Pulmonary artery endothelial cell (primary cell): ENCODE results near the gene SPECC1. TPM values are rescaled to one million over a fixed set of nuclear protein-coding genes. Genes with fewer than 3 reads are reported as not detected.
"Not testable (repeated sequence)": the region's sequence is repeated elsewhere in the genome, so short reads cannot be mapped to it uniquely, and the experiment has no call there.

Experiments
- DNase-seq: peaks from one replicate; pipeline ENCODE4 v3.0.0-alpha.2; 2011; ENCODE audit warnings: low read depth, low spot score
- total RNA-seq: library from RNA; depleted of rRNA; stranded (reverse); fragments of >200 nt; gene quantifications from 2 replicates; pipeline ENCODE4 v1.2.3, GENCODE V29; 2014

The SPECC1 gene
- total RNA-seq, 1 donor from 2014 or later = 1.1 TPM

DNA sequence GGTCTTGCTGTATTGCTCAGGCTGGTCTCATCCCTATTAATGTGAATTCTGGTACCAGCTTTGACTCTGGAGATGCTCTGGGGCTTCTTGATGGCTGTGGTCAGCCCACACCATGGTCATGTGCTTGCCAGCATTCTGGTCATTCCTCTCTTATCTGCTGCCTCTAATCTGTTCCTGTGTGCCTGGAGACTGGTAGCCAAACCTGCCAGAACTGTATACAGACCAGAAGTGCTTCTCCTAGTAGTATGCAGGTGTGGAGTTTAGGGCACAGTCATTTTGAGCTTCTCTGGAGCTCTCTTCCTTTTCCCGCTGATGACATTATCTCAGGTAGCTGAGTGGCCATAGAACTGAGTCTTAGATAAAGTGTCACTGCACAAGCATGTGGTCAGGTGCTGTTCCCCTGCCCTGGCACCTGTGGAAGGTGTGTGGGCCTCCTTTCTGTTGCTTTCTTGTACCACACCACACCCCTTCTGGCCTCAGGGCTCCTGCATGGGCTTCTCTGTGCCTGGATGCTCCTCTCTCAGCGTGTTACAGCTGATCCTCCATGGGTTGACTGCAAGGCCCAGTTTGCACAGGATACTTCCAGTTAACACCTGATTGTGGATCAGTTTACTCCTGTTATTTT lies 162.7 kb downstream of the SPECC1 start:
- DNase-seq = no peak

DNA sequence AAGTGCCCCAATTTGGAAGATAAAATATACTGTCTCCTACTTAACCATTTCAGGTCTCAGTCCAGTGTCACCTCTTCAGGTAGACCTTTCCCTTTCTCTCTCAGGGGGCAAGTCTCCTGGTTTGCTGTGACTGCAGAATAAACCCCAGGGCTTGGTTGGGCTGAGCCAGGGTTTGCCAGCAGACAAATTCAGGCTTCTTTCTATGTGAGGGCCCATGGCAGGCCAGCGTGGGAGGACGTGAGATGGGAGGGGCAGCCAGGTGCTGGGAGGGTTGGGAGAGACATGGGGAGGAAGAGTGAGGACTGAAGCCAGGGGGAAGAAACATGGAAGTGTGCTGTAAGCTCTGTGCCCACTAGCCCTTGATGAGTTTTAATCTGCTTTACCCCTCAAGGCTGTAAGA lies 163.2 kb downstream of the SPECC1 start:
- no peak for DNase-seq

DNA sequence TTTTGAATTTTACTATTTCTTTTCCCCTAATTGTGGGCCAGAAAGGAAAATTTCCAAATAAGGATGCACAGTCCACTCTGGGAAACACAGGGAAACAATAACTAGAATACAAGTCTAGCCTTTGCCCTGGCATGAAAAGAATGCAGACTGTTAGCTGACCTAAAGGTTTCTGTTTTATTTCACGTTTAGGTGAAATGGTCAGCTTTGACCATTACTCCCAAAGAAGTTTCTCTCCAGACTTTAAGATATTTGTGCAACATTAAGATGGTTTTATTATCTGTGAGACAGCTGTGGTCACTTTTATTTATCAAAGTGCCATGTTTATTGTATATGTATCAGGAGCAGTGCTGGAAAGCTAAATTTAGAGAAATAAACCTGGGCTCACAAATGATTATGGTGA lies 163.9 kb downstream of the SPECC1 start:
- DNase-seq = no peak

GRCh38 chr17:20174588-20175265 lies 165.6 kb downstream of the SPECC1 start:
- DNase-seq = no peak

GRCh38 chr17:20179041-20179440 lies 169.9 kb downstream of the SPECC1 start:
- DNase-seq = no peak

DNA sequence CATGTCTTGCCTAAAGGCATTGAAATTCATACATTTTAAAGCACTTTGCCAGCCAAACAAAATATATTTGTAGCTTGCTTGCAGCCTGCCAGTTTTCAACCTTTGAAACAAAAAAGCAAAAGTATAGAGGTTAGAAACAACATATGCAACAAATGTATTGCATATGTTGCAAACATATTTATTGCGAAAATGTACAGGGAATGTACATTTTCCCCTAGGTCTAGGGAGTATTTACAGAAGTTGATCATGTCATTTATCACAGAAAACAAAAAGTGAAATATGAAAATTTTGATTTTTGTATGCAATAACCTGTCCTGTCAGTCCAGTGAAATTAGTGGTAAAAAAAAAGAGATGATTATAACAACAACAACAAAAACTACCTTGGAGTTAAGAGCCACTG lies 171.5 kb downstream of the SPECC1 start:
- no peak for DNase-seq

DNA sequence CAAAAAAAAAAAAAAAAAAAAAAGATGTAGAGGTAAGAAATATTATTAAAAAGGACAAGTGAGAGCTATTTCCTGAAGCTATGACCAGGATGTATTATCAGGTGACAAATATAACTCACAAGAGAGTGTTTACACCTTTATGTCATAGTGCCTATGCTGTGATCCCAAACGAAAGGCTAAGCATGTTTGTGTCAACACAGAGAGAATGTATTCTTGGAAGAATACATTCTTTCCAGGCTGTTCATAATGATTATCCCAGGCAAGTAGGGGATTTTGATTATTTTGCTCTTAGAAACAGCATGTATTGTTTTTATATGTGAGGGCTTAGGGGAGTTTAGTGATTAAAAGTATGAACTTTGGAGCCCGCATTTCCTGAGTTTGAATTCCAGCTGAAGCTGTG lies 175.0 kb downstream of the SPECC1 start:
- no peak for DNase-seq

DNA sequence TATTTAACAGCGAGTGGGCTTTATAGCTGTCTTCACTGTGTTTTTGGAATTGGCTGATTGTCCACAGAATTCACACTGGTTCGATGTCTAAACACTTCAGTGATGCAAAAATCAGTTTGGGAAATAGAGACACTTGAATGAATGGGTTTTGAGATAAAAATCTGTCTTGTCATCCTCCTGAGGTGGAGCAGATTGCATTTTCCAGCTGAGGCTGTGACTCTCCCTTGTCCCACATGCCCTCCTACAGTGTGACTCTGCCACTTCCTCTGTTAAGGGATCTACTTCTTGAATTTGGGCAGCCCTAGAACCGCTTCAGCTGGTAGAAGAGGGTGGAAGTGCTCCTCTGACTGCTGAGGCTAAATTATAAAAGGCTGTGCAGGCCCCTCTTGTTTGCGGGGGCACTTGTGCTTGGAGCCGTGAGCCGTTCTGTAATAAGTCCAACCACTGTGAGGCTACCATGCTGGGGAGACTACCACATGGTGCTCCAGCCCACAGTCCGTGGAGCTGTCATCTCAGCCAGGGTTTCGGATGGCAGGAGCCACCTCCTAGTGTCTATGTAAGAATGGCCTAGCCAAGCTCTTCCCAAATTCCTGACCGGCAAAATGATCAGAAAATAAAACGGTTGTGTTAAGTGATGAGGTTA lies 175.9 kb downstream of the SPECC1 start:
- no peak for DNase-seq

DNA sequence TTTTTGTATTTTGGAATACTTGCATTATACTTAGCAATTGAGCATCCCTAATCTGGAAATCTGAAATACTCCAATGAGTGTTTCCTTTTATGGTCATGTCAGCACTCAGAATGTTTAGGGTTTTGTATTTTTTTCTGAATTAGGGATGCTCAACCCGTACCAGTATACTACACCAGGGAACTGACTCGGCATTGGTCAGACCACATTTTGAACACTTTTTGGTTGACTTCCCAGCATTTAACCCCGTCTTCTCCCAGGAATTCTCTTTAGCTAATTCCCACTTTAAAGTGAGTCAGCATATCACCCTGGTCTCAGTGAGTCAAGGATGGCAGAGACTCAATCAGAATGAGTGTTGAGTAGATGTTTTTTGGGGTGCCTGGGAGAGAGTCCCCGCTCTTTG lies 177.9 kb downstream of the SPECC1 start:
- DNase-seq = no peak

DNA sequence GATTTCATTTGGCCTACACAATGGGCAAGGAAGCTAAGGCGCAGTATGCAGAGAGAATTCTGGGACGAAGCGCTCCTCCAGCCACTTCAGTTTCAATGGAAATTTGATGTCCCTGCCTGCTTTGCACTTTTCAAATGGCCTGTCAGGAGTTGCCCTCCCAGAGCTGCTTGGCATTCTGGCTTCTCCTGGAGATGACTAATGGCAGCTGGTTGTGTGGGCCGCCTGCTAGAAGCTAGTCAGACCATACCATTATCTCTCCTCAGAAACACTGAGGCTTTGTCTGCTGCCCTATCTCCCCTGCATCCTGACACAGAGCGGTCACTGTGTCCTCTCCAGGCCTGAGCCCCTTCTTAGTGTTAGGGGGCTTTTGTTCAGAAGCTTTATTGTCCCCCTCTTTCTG lies 180.1 kb downstream of the SPECC1 start:
- no peak for DNase-seq

- no peak for DNase-seq
Measured at GRCh38 chr17:20189979-20190378, 180.8 kb downstream of the SPECC1 start.

GRCh38 chr17:20190605-20191004 lies 181.4 kb downstream of the SPECC1 start:
- no peak for DNase-seq

- no peak for DNase-seq
Measured at GRCh38 chr17:20191056-20191455, 181.9 kb downstream of the SPECC1 start.

DNA sequence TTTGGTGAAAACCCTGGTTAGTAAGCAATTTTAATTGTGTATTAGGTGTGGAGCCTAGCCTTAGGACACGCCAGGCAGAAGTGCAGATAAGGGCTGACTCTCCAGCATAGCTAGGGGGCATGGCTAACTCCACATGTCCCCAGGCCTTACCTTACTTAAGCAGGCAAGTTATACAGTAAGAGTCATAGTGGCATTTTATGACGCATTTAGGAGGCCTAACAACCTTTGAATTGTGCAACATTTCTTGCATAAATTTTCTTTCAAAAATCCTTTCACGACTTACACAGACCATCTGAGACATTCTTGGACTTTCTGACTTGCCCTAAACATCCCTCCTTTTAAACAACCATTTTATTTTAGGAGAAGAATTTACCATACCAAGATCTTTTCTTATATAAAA lies 187.1 kb downstream of the SPECC1 start:
- DNase-seq = not testable (repeated sequence)

DNA sequence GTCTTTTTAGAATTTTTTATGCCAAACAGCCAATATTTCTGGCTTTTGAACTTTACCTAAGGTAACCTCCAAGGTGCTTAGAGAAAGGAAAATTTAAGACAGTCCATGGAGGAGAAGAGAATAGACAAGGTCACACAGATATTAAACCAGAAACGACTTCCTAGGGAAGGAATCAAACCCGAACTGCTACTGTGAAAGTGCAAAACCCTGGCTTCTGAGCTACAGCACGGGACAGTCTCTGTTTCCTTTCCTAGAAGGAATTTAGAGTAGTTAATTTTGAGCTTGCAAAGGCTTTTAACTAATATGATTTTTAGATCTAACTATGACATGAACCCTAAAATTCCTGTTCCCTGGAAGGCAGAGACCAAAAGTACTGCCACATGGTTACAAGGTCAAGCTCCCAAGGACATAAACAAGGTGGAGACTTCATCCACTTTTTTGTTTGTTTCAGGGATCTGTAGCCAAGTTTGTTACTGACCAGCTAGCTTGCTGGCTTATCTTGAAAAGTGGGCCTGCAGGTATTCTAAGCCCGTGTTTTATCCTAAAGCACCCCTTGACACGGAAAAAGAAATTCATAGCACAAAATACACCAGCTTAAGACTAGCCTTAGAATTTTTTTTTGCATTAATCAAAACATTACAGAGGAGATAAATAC lies 188.2 kb downstream of the SPECC1 start:
- DNase-seq = no peak

GRCh38 chr17:20200016-20200795 lies 191.0 kb downstream of the SPECC1 start:
- no peak for DNase-seq

DNA sequence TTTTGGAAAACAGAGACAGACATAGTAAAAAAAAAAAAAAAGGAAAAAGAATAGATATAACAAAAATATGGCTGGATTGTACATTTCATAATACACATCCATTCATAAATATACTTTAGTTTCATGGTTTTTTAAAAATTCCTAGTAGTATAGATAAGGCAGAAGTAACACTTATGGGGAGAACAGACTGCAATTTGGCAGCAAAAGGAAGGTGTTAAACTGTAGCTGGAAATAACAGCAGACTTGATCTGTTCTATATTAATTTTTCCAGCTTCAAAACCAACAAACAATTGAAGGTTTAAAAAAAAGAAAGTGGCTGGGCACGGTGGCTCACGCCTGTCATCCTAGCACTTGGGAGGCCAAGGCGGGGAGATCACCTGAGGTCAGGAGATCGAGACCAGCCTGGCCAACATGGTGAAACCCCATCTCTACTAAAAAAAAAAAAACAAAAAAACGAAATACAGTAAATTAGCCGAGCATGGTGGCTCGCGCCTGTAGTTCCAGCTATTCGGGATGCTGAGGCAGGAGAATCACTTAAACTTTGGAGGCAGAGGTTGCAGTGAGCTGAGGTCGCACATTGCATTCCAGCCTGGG lies 191.8 kb downstream of the SPECC1 start:
- DNase-seq = no peak

DNA sequence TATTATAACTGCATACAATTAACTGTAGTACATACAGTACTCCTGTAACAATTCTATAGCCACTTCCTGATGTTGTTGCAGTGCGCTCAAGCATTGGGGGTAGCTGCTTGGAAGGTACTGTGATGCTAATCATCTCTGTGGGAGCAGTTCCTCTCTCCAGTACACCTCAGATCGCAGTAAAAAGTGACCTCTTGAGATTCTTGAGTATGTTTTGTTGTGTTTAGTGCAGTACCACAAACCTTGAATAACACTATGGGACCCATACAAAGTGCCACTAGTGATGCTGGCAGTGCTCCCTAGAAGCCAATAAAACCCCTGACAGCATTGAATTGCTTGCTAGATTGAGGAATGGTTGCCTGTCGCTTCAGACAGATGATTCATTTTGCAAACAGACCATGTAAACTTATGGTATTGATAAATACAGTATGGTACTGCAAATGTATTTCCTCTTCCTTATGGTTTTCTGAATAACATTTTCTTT lies 193.0 kb downstream of the SPECC1 start:
- no peak for DNase-seq

GRCh38 chr17:20203018-20203417 lies 193.9 kb downstream of the SPECC1 start:
- DNase-seq = no peak

GRCh38 chr17:20203761-20204263 lies 194.7 kb downstream of the SPECC1 start:
- DNase-seq = no peak

- no peak for DNase-seq
Measured at GRCh38 chr17:20205609-20206008, 196.4 kb downstream of the SPECC1 start.
